Activated naive CD4-positive, alpha-beta T cell treated with anti-CD3 and anti-CD28 coated beads for 36 hours (primary cell): ENCODE data around the gene SYNCRIP. TPM values are rescaled to one million over a fixed set of nuclear protein-coding genes. Genes with fewer than 3 reads are reported as not detected.
A peak's percentile ranks its signal among the peaks of the same experiment; 100 is the strongest.

Source experiments
- CTCF ChIA-PET: fragments of 350-600 bp; sonication (Branson Sonifier 250); formaldehyde crosslinking; loops from one replicate; lab custom pipeline; 2021; ENCODE audit warnings: antibody characterized with exemption; lab: Charles Lee
- DNase-seq: peaks from one replicate; pipeline ENCODE4 v3.0.0-alpha.2; 2020
- H3K27ac Mint-ChIP-seq: one replicate; pipeline ENCODE4 v1.8.0; 2021; ENCODE audit warnings: mild to moderate bottlenecking, mixed read lengths
- H3K27me3 Mint-ChIP-seq: one replicate; pipeline ENCODE4 v1.8.0; 2021; ENCODE audit warnings: low read depth, mixed read lengths
- H3K36me3 Mint-ChIP-seq: one replicate; pipeline ENCODE4 v1.8.0; 2021; ENCODE audit warnings: low read depth, mixed read lengths
- H3K4me1 Mint-ChIP-seq: one replicate; pipeline ENCODE4 v1.8.0; 2021; ENCODE audit warnings: low read depth, mixed read lengths
- H3K4me3 Mint-ChIP-seq: one replicate; pipeline ENCODE4 v1.8.0; 2021; ENCODE audit warnings: mild to moderate bottlenecking, moderate library complexity, mixed read lengths
- H3K9me3 Mint-ChIP-seq: one replicate; pipeline ENCODE4 v1.8.0; 2021; ENCODE audit warnings: mixed read lengths
- intact Hi-C: fragments of 100-400 bp; cut with micrococcal nuclease; formaldehyde crosslinking; loops from one replicate; pipeline ENCODE4 v1.15.1; 2023
- total RNA-seq, 2 experiments: library from RNA; stranded (reverse); gene quantifications; one replicate each; pipeline ENCODE4 v1.2.3, GENCODE V29; 2021

Gene SYNCRIP
- total RNA-seq, 2 experiments from 2014 or later = 106 to 109 TPM

- Mint-ChIP-seq H3K9me3 (peaks cover 4% of the 10 kb centered on the region), H3K27me3 (no peaks in the 10 kb centered on the region), H3K4me1 (peaks cover 41% of the 10 kb centered on the region), H3K27ac (peak overlapping the region; percentile 96), H3K36me3 (peaks cover 61% of the 10 kb centered on the region), H3K4me3 (peak overlapping the region; percentile 97)
- peak; percentile 15 for DNase-seq
- CTCF ChIA-PET = interaction anchor here (0.8 to 3.0 kb wide), 4 partner anchors 33 to 37 kb away, joined by 4 to 17 read pairs (median 10); partner anchors contain the start of gene SYNCRIP
- intact Hi-C loops = loop anchor here (5.0 to 10.0 kb wide), 2 partner anchors 320 to 1813 kb away; no protein-coding TSS in a partner anchor
Observed at GRCh38 chr6:85677234-85677956, 34.7 kb upstream of the SYNCRIP start.

GRCh38 chr6:85676086-85676729 lies 33.5 kb upstream of the SYNCRIP start:
- peaks cover 45% of the 10 kb centered on the region for H3K4me1 Mint-ChIP-seq
- peak overlapping the region; percentile 96 for H3K27ac Mint-ChIP-seq
- CTCF ChIA-PET = interaction anchor here (3.0 kb wide), 1 partner anchor 33 kb away, joined by 14 read pairs; the partner anchor contains the start of gene SYNCRIP
- no peak for DNase-seq
- H3K4me3 Mint-ChIP-seq = peak overlapping the region; percentile 97
- no peaks in the 10 kb centered on the region for H3K27me3 Mint-ChIP-seq
- intact Hi-C loops = loop anchor here (5.0 to 10.0 kb wide), 2 partner anchors 319 to 1811 kb away; no protein-coding TSS in a partner anchor
- peaks cover 63% of the 10 kb centered on the region for H3K36me3 Mint-ChIP-seq
- H3K9me3 Mint-ChIP-seq = no peaks in the 10 kb centered on the region

GRCh38 chr6:85675030-85675819 lies 32.5 kb upstream of the SYNCRIP start:
- Mint-ChIP-seq H3K9me3 (no peaks in the 10 kb centered on the region), H3K27ac (peak overlapping the region; percentile 96), H3K4me3 (peak overlapping the region; percentile 97), H3K27me3 (no peaks in the 10 kb centered on the region), H3K4me1 (peaks cover 50% of the 10 kb centered on the region), H3K36me3 (peaks cover 62% of the 10 kb centered on the region)
- CTCF ChIA-PET = interaction anchor here (3.0 kb wide), 1 partner anchor 32 kb away, joined by 14 read pairs; the partner anchor contains the start of gene SYNCRIP
- DNase-seq = no peak
- intact Hi-C loops = loop anchor here (5.0 to 10.0 kb wide), 2 partner anchors 318 to 1810 kb away; no protein-coding TSS in a partner anchor

- Mint-ChIP-seq H3K4me3 (no peak overlapping the region), H3K36me3 (peaks cover 62% of the 10 kb centered on the region), H3K27me3 (no peaks in the 10 kb centered on the region), H3K27ac (peak overlapping the region; percentile 11), H3K9me3 (no peaks in the 10 kb centered on the region), H3K4me1 (peaks cover 55% of the 10 kb centered on the region)
- CTCF ChIA-PET = interaction anchor here (3.0 kb wide), 1 partner anchor 31 kb away, joined by 14 read pairs; the partner anchor contains the start of gene SYNCRIP
- no peak for DNase-seq
- intact Hi-C loops = loop anchor here (5.0 to 10.0 kb wide), 2 partner anchors 317 to 1810 kb away; no protein-coding TSS in a partner anchor
Observed at GRCh38 chr6:85674604-85675003, 31.9 kb upstream of the SYNCRIP start.

- Mint-ChIP-seq H3K27me3 (no peaks in the 10 kb centered on the region), H3K4me1 (peaks cover 64% of the 10 kb centered on the region), H3K4me3 (no peak overlapping the region)
Observed at GRCh38 chr6:85673198-85674139, 30.8 kb upstream of the SYNCRIP start.

GRCh38 chr6:85672623-85673022 lies 29.9 kb upstream of the SYNCRIP start:
- DNase-seq = no peak
- Mint-ChIP-seq H3K27me3 (no peaks in the 10 kb centered on the region), H3K4me3 (no peak overlapping the region), H3K4me1 (peaks cover 67% of the 10 kb centered on the region), H3K36me3 (peaks cover 52% of the 10 kb centered on the region), H3K9me3 (no peaks in the 10 kb centered on the region), H3K27ac (no peak overlapping the region)
- CTCF ChIA-PET = interaction anchor here (0.7 kb wide), 1 partner anchor 13 kb away, joined by 6 read pairs; no protein-coding TSS in a partner anchor
- intact Hi-C loops = loop anchor here (10.0 kb wide), 1 partner anchor 1808 kb away; no protein-coding TSS in a partner anchor

More at GRCh38 chr6:85673198-85674139, 30.8 kb upstream of the SYNCRIP start:
- intact Hi-C loops = loop anchor here (10.0 kb wide), 1 partner anchor 1809 kb away; no protein-coding TSS in a partner anchor
- CTCF ChIA-PET = interaction anchor here (0.7 kb wide), 1 partner anchor 12 kb away, joined by 6 read pairs; no protein-coding TSS in a partner anchor
- Mint-ChIP-seq H3K27ac (no peak overlapping the region), H3K36me3 (peaks cover 60% of the 10 kb centered on the region), H3K9me3 (no peaks in the 10 kb centered on the region)
- no peak for DNase-seq

GRCh38 chr6:85672050-85672449 lies 29.4 kb upstream of the SYNCRIP start:
- peaks cover 48% of the 10 kb centered on the region for H3K36me3 Mint-ChIP-seq
- H3K27me3 Mint-ChIP-seq = no peaks in the 10 kb centered on the region
- H3K4me3 Mint-ChIP-seq = no peak overlapping the region
- H3K4me1 Mint-ChIP-seq = peaks cover 67% of the 10 kb centered on the region
- H3K27ac Mint-ChIP-seq = no peak overlapping the region
- DNase-seq = no peak
- CTCF ChIA-PET = no interaction called here
- intact Hi-C loops = loop anchor here (10.0 kb wide), 1 partner anchor 1807 kb away; no protein-coding TSS in a partner anchor
- no peaks in the 10 kb centered on the region for H3K9me3 Mint-ChIP-seq

- DNase-seq = no peak
- intact Hi-C loops = loop anchor here (1.0 to 10.0 kb wide), 5 partner anchors 8 to 1806 kb away; partner anchors contain the start of gene ZNF292
- peak overlapping the region; percentile 21 for H3K4me3 Mint-ChIP-seq
- peaks cover 35% of the 10 kb centered on the region for H3K36me3 Mint-ChIP-seq
- H3K4me1 Mint-ChIP-seq = peaks cover 58% of the 10 kb centered on the region
- no peaks in the 10 kb centered on the region for H3K27me3 Mint-ChIP-seq
- CTCF ChIA-PET = interaction anchor here (0.6 to 1.8 kb wide), 4 partner anchors 8 to 183 kb away, joined by 3 to 7 read pairs (median 3); partner anchors contain the start of gene SYNCRIP
- H3K9me3 Mint-ChIP-seq = no peaks in the 10 kb centered on the region
- H3K27ac Mint-ChIP-seq = peak overlapping the region; percentile 18
Observed at GRCh38 chr6:85670573-85670972, 27.9 kb upstream of the SYNCRIP start.

GRCh38 chr6:85669735-85670194 lies 27.1 kb upstream of the SYNCRIP start:
- peak overlapping the region; percentile 52 for H3K4me3 Mint-ChIP-seq
- H3K4me1 Mint-ChIP-seq = peaks cover 50% of the 10 kb centered on the region

GRCh38 chr6:85662251-85662650 lies 19.6 kb upstream of the SYNCRIP start:
- peaks cover 8% of the 10 kb centered on the region for H3K36me3 Mint-ChIP-seq

More at GRCh38 chr6:85669735-85670194, 27.1 kb upstream of the SYNCRIP start:
- CTCF ChIA-PET = interaction anchor here (1.8 kb wide), 1 partner anchor 27 kb away, joined by 7 read pairs; the partner anchor contains the start of gene SYNCRIP
- DNase-seq = peak; percentile 55
- H3K27me3 Mint-ChIP-seq = no peaks in the 10 kb centered on the region
- peak overlapping the region; percentile 87 for H3K27ac Mint-ChIP-seq
- intact Hi-C loops = loop anchor here (1.0 to 10.0 kb wide), 6 partner anchors 9 to 1805 kb away; partner anchors contain the start of gene ZNF292
- peaks cover 32% of the 10 kb centered on the region for H3K36me3 Mint-ChIP-seq
- H3K9me3 Mint-ChIP-seq = no peaks in the 10 kb centered on the region

More at GRCh38 chr6:85662251-85662650, 19.6 kb upstream of the SYNCRIP start:
- CTCF ChIA-PET = no interaction called here
- Mint-ChIP-seq H3K4me1 (no peaks in the 10 kb centered on the region), H3K27me3 (no peaks in the 10 kb centered on the region), H3K27ac (no peak overlapping the region), H3K4me3 (no peak overlapping the region), H3K9me3 (peaks cover 6% of the 10 kb centered on the region)
- intact Hi-C loops = no loop called here
- no peak for DNase-seq
